Retinal pigment epithelial cell (primary cell): ENCODE results near the gene PFDN2.

Experiments
- DNase-seq: peaks from one replicate; pipeline ENCODE4 v3.0.0-alpha.2; 2010; ENCODE audit warnings: low read depth
- H3K4me3 ChIP-seq: 2 replicates; pipeline ENCODE4 v1.5.1; 2011; ENCODE audit warnings: mild to moderate bottlenecking, low read length, control low read depth, moderate library complexity
- CTCF ChIP-seq: conservative IDR thresholded peaks from 2 replicates; pipeline ENCODE4 v1.5.1; 2011; ENCODE audit warnings: low read depth, low read length, control low read depth, inconsistent platforms

The PFDN2 gene

GRCh38 chr1:161162806-161163205 lies 45.0 kb upstream of the PFDN2 start:
- H3K4me3 ChIP-seq, result no peak overlapping the region
- no peak for DNase-seq
- no peak for TF ChIP-seq CTCF

- H3K4me3 ChIP-seq, result no peak overlapping the region
- no peak for TF ChIP-seq CTCF
- DNase-seq, result no peak
Measured at GRCh38 chr1:161162052-161162451, 44.2 kb upstream of the PFDN2 start.

GRCh38 chr1:161161652-161162051 lies 43.8 kb upstream of the PFDN2 start:
- H3K4me3 ChIP-seq, result no peak overlapping the region
- TF ChIP-seq CTCF, result no peak
- DNase-seq, result no peak

GRCh38 chr1:161160671-161161145 lies 42.9 kb upstream of the PFDN2 start:
- TF ChIP-seq CTCF, result no peak
- no peak overlapping the region for H3K4me3 ChIP-seq

GRCh38 chr1:161159913-161160243 lies 42.0 kb upstream of the PFDN2 start:
- DNase-seq, result no peak
- H3K4me3 ChIP-seq, result peak overlapping the region; percentile 87
- TF ChIP-seq CTCF, result no peak

More at GRCh38 chr1:161160671-161161145, 42.9 kb upstream of the PFDN2 start:
- no peak for DNase-seq

- TF ChIP-seq CTCF, result peak; percentile 42
- H3K4me3 ChIP-seq, result peak within 1 kb of the TSS; percentile 87
- no peak for DNase-seq
Measured at GRCh38 chr1:161159087-161159912, 41.5 kb upstream of the PFDN2 start, which contains the start of gene USP21. USP21 (plus strand) TSS chr1:161159500; CDS start chr1:161160641, 1,141 bp downstream.
